GM18870 (cell line): ENCODE results near the gene ZNF649.

Experiments
- ATAC-seq: cut with Tn5 transposase; IDR thresholded peaks from one replicate; pipeline ENCODE4 v1.9.1; 2021; ENCODE audit warnings: moderate library complexity; ENCODE audit not compliant: unreplicated experiment

ZNF649 gene

DNA sequence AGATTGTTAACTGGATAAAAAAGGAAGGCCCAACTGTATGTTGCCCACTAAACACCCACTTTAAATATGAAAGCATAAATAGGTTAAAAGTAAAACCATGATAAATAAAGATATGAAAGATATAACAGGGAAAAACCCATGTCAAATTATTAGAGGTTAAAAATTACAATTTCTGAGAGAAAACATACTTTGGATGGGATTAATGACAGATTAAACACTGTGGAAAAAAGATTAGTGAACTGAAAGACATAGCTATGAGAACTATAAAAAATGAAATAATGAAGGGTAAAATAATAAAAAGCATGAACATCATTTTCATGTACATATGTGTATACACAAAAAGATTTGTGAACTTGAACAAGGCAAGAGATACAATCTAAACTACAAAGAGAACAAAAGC, 14.9 kb downstream of the ZNF649 start:
- ATAC-seq = no peak

GRCh38 chr19:51887522-51888498, 17.0 kb downstream of the ZNF649 start, which contains the start of gene ZNF577:
ZNF577 (minus strand) TSS chr19:51887951; CDS start chr19:51880382, 7,569 bp downstream.
- no peak for ATAC-seq

DNA sequence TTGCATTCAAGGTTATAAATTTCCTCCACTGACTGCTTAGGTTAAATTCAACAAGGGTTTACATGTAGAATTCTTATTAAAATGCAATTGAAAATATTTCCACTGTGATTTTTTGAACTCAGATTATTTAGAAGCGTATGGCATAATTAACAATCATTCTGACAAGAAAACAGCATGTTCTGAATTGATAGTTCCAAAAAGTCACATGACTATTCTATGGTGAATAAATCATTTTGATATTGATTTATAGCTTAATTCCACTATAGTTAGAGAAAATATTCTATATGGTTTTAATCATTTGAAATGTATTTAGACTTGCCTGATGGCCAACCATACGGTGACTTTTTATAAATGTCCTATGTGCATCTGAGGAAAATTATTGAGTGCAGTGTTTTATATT, 20.1 kb downstream of the ZNF649 start:
- ATAC-seq = no peak

GRCh38 chr19:51882518-51882917, 22.3 kb downstream of the ZNF649 start:
- no peak for ATAC-seq

GRCh38 chr19:51873097-51873496, 31.7 kb downstream of the ZNF649 start:
- no peak for ATAC-seq

DNA sequence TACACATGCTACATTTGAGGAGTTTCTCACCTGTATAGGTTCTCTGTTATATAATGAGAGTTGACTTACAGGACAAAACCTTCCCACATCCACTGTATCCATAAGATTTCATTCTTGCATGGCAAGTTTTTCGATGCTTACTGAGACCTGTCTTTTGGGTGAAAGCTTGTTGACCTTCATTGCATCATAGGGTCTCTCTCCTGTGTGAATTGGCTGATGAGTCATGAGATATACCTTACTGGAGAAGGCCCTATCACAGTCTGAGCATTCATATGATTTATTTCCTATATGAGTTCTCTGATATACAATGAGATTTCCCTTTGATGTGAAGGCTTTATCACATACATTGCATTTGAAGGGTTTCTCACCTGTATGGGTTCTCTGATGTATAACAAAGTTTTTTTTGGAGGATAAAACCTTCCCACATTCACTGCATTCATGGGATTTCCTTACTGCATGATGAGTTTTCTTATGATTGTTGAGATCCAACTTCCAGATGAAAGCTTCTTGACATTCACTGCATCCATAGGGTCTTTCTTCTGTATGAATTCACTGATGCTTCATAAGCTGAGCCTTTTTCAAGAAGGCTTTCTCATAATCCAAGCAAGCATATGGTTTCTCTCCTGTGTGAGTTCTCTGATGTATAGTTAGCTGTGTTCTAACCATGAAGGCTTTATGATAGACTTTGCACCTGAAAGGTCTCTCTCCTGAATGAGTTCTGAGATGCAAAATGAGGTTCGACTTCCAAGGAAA, 42.8 kb downstream of the ZNF649 start:
- ATAC-seq = no peak
